CD4-positive, alpha-beta T cell treated with Interleukin-15 for 1 hour (primary cell): ENCODE data around the gene PRKG1.

Source experiments
- DNase-seq: peaks from one replicate; pipeline ENCODE4 v3.0.0-alpha.2; 2020

PRKG1 gene

DNA sequence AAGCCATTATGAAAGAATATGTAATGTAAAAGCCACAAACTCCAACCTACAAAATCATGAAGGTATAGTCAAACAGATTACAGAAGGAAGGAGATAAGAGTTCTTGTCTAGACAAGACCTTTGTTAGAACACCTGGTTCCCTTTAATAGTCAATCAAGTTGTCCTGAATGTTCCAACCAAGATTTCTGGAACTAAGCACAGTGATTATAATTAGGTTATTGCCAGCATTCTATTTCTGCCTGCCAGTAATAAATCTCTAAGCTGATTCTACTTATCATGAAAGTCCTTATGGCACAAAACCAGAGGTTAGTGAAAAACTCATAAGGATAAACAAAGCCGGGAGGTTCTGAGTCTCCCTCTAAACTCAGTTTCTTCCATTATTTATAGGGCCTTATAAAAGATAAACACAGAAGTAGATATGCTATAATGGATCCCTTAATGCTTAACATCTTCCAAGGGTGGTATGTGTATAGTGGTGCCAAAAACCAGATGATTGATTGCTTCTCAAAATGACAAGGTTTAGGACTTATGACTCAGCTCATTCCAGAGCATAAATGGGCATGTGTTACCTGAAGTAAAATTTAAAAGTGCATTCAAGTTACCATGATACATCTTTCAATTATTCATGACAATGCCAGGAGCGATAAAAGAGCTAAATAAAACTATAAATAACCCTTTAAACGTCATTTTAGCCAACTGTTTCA is 387.9 kb downstream of the PRKG1 start:
- DNase-seq: no peak

DNA sequence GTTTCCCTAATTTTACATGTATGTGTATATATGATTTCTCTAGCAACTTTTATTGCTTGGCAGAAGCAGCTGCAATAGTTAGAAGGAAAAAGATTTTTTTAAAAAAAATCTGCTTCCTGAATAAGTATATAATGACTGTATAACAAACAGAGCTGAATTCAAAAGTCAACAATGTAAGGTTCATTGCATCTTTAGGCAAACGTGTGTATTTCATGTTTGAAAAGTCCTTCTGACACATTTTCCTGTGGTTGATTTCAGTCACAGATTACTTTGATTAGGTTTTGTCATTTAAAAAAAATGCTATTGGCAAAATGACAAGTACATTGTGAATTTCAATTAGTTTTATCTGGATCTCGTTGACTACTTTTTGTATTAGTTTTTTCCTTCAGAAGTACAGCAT is 394.1 kb downstream of the PRKG1 start:
- no peak for DNase-seq

- no peak for DNase-seq
Observed at GRCh38 chr10:51469686-51470085, 395.4 kb downstream of the PRKG1 start.

DNA sequence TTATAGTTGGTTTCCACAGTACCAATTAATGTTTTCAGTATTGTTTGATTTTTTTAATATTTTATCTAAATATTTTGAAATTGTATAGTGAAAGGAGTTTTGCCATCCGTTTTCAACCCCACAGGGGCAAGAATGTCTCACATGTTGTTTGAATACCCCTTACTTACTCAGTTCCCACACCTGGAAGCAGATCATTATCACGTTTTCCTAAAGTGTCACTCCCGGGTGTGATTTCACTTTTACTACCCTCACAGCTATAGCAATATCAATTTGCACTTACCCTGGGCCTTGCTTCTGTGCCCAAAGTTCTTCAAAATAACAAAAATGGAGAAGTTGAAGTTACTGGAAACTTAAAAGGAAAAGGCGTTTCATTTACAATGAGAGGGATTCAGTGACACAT is 397.0 kb downstream of the PRKG1 start:
- DNase-seq: no peak

GRCh38 chr10:51472154-51472553 is 397.9 kb downstream of the PRKG1 start:
- DNase-seq: no peak

DNA sequence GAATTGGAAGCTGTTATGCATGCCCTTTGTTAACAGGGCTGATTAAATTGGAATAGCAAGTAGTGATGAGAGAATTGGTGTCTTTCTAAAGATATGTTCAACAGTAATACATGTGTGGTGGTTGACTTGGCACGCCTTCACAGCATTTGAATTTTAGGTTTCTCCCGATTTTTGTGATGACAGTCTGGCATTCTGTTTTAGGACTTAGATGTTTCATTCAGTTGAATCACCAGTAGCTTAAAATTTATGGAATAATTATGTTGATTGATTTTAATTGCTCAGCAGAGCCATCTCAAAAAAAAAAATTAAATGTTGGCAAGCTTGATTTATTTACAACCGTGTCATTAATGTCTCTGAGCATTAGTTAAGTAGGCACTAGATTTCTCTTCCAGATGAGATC is 405.4 kb downstream of the PRKG1 start:
- no peak for DNase-seq

- DNase-seq: no peak
Observed at GRCh38 chr10:51485668-51486067, 411.4 kb downstream of the PRKG1 start.

GRCh38 chr10:51487576-51487975 is 413.3 kb downstream of the PRKG1 start:
- no peak for DNase-seq

GRCh38 chr10:51488766-51489408 is 414.6 kb downstream of the PRKG1 start:
- no peak for DNase-seq

GRCh38 chr10:51498424-51498823 is 424.1 kb downstream of the PRKG1 start:
- DNase-seq: no peak

- DNase-seq: no peak
Observed at GRCh38 chr10:51501396-51501795, 427.1 kb downstream of the PRKG1 start.

GRCh38 chr10:51502124-51502523 is 427.8 kb downstream of the PRKG1 start:
- DNase-seq: no peak

DNA sequence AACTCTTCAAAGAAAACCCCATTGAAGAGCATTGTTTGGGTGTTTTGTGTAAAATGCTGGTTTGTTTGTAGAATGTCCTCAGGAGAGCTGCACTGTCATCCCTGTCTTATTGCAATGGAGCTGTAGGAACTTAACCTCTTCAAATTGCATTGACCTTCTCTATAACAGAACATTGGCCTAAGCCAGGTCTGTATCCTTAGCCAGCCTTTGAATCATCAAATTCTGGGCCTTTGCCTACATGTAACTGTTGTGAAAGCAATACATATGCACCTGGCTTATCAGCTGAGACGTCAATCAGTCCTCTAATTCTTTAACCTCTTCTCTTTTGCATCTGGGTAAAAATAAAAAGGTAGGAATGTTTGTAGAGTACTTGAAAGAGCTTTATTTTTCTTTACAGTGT is 429.1 kb downstream of the PRKG1 start:
- no peak for DNase-seq

DNA sequence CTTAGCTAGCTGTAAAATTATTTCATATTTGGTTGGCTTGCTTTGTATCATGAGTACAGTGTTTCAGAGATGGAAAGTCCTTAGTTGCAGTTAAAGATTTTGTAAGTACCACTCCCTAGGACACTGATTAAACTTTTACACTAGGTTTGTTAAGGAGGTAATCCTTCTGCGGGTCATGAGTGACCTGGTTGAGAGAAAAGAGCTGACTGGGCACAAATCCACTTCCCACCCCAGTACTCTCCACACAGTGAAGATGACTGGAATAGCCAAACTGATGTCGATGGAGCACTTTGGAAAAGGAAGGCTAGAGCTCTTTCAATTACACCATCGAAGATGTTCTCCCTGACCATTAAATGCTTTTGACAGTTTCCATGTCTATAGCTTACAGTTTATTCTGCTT is 433.2 kb downstream of the PRKG1 start:
- no peak for DNase-seq

DNA sequence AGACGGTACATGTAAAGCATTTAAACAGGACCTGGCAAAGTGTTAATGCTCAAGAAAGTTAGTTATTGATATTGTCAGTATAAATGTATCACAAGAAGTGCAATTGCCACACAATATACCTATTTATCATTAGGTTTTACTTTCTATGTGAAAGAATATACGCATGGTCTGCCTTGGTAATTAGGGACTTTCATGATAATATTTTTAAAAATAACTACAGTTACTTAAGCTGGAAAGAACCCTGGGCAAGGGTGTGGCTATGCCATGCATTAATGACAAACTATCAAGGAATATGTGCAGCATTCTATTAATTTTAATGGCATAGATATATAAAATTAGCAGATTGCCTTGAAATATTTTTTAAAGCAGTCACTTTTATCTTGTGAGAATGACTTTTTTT is 433.9 kb downstream of the PRKG1 start:
- DNase-seq: no peak

GRCh38 chr10:51510231-51510630 is 435.9 kb downstream of the PRKG1 start:
- no peak for DNase-seq

DNA sequence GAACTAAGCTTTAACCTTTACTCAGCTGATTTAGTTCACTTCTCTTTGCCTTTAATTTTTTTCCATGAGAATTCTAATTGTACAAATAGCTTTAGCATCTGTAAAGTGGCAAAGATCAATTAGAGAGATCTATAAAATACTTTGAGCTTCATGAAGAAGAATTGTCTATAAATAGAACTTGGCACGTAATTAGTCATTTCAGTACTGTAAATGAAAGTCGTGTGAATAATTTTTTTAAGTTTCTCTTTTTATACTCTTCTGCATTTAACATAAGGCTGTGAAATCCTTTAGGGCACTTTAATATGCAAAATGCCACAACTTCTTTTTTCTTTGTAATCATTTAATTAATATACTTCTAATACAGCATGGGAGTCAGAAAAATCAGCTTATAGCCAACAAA is 447.3 kb downstream of the PRKG1 start:
- no peak for DNase-seq

GRCh38 chr10:51522858-51523257 is 448.6 kb downstream of the PRKG1 start:
- no peak for DNase-seq

DNA sequence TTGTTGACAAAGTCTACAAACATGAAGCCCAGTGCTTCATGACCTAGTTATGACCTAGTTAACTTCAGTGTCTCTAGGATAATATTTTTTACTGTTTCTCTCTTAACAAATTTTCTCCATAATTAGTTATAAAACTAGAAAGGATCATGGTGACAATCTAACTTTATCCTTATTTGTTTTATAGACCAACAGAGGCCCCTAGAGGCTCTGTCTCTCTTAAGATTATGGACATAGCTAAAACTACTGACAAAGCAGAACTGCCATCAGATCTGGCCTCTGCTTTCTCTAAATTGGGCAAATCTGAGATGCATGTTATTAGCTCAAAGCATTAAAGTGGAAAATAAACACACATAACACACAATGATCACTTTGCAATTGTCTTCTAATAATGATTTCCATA is 449.2 kb downstream of the PRKG1 start:
- DNase-seq: no peak

DNA sequence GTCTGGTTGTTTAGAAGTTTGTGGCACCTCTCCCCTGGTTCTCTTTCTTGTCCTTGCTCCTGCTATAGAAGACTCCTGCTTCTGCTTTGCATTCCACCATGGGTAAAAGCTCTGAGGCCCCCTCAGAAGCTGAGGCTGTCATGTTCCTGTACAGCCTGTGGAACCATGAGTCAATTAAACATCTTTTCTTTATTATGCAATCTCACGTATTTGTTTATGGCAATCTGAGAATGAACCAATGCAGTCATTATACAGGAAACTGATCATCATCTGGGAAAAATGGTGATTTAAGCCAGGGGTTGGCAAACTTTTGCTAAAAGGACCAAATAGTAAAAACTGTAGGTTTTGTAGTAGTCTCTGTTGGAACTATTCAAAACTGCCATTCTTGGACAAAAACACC is 449.8 kb downstream of the PRKG1 start:
- no peak for DNase-seq

GRCh38 chr10:51527522-51528219 is 453.4 kb downstream of the PRKG1 start:
- no peak for DNase-seq

- no peak for DNase-seq
Observed at GRCh38 chr10:51528527-51528926, 454.2 kb downstream of the PRKG1 start.

- DNase-seq: no peak
Observed at GRCh38 chr10:51530541-51530940, 456.3 kb downstream of the PRKG1 start.

- DNase-seq: no peak
Observed at GRCh38 chr10:51532044-51532443, 457.8 kb downstream of the PRKG1 start.
